Prostate gland (tissue), 2 donors: Measurements from ENCODE around the gene DUS1L. TPM values are rescaled to one million over a fixed set of nuclear protein-coding genes. Genes with fewer than 3 reads are reported as not detected.

ENCODE experiments used
- DNase-seq: peaks from one replicate; pipeline ENCODE4 v3.0.0-alpha.2; 2019; ENCODE audit warnings: low spot score
- H3K27ac ChIP-seq, 2 donors: fragments of 200-600 bp; sonication (generic); 2 replicates each; pipeline ENCODE4 v1.5.1; 2017 to 2019
- H3K27me3 ChIP-seq: fragments of 200-600 bp; sonication (generic); replicated peaks from 2 replicates; pipeline ENCODE4 v1.5.1; 2019; ENCODE audit not compliant: insufficient read depth
- H3K36me3 ChIP-seq, 2 donors: fragments of 200-600 bp; sonication (generic); 1 replicate in 1 of 2; 2 replicates in 1 of 2; pipeline versions ENCODE4 v1.5.1 to v1.8.1; 2017 to 2019
- H3K4me1 ChIP-seq: fragments of 200-600 bp; sonication (generic); replicated peaks from 2 replicates; pipeline ENCODE4 v1.5.1; 2019
- H3K4me3 ChIP-seq, 2 donors: fragments of 200-600 bp; sonication (generic); 2 replicates each; pipeline ENCODE4 v1.5.1; 2017 to 2019
- H3K9me3 ChIP-seq: fragments of 200-600 bp; sonication (generic); 2 replicates; pipeline ENCODE4 v1.5.1; 2017
- CTCF ChIP-seq, 4 experiments: fragments of 200-600 bp in 2 of 4; fragments of 450-650 bp in 2 of 4; sonication (generic) in 2 of 4; IDR thresholded peaks; 1 replicate in 3 of 4; 2 replicates in 1 of 4; pipeline ENCODE4 v1.5.1; 2016 to 2019; ENCODE audit warnings: antibody characterized with exemption in 4 of 4, mild to moderate bottlenecking in 2 of 4, moderate library complexity in 2 of 4
- POLR2A ChIP-seq: fragments of 450-650 bp; IDR thresholded peaks from one replicate; pipeline ENCODE4 v1.6.1; 2016; ENCODE audit warnings: antibody characterized with exemption, mild to moderate bottlenecking
- POLR2AphosphoS5 ChIP-seq: sonication (generic); formaldehyde crosslinking; IDR thresholded peaks from one replicate; pipeline ENCODE4 v1.6.1; 2017; ENCODE audit warnings: antibody characterized with exemption
- WGBS: methylation state at CpG from one replicate; pipeline ENCODE4 v1.1.5; 2018; 5-methylcytosine and 5-hydroxymethylcytosine counted together
- intact Hi-C: fragments of 100-400 bp; cut with DNase I; formaldehyde crosslinking; loops from one replicate; pipeline ENCODE4 v1.14.2; 2022
- total RNA-seq, 2 donors: library from RNA; depleted of rRNA; stranded (reverse); fragments of >200 nt; gene quantifications; one replicate each; pipeline ENCODE4 v1.1.0, GENCODE V29; 2016

The DUS1L gene
- total RNA-seq, 2 donors from 2014 or later, result 95.9 to 119 TPM

DNA sequence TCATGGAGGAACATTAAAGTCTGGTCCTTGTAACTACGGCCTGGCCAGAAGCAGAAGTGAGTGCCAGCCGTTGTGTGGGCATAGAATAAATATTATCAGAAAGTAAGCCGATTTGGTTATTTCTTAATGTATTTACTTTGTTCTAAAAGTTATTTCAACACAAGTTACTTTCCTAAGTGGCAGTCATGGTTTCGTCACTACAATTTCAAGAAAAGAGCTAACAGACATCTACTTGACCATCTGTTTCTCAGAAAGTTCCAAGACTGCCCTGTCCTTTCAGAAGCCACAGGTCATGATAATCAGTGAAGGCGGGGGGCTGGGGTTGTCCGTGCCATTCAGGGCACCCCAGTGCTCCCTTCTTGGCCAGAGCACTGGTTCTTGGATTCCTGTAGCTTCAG lies 47.3 kb upstream of the DUS1L start:
- WGBS, result 81% methylated on average over 6 of the region's 6 CpGs
- no peak overlapping the region for H3K4me3 ChIP-seq
- DNase-seq, result no peak
- H3K36me3 ChIP-seq, result no peaks in the 10 kb centered on the region
- H3K4me1 ChIP-seq, result peaks cover 17% of the 10 kb centered on the region
- H3K27ac ChIP-seq, result peak overlapping the region; percentile 90 to 99
- H3K9me3 ChIP-seq, result no peaks in the 10 kb centered on the region
- TF ChIP-seq POLR2A (no peak), CTCF (IDR thresholded peaks at IDR 0.05) (no peak), POLR2AphosphoS5 (no peak)
- intact Hi-C loops, result no loop called here
- no peaks in the 10 kb centered on the region for H3K27me3 ChIP-seq

DNA sequence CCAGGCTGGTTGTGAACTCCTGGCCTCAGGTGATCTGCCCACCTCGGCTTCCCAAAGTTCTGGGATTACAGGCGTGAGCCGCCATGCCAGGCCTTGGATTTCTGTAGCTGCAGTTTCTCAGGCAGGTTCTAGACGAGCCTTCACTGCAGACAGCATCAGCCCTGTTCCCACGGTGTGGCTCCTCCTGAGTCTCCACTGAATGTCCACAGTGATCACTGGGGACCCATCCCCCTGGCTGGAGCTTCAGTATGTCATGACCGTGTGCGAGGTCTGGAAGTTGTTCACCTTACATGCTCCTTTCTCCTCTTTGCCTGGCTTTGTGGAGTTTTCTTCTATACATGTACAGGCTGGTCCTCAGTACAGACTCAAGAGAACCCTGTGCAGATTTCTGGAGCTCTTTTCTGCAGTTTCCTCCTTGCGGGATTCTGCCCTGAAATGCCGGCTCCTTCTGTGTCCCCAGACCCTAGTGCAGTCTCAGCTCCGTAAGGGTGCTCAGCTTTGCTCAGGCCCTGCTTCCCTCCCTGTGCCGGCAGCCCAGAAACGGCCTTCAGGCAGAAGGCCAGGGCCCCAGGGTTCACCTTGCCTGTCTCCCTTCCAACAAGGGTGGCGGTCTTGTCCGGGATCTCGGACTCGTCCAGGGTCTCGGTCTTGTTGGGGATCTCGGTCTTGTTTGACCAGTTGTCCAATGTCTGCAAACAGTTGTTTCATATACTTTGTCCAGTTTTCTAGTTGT lies 46.7 kb upstream of the DUS1L start:
- no peaks in the 10 kb centered on the region for H3K27me3 ChIP-seq
- DNase-seq, result no peak
- H3K9me3 ChIP-seq, result no peaks in the 10 kb centered on the region
- 90% methylated on average over 18 of the region's 18 CpGs for WGBS
- intact Hi-C loops, result no loop called here
- H3K4me1 ChIP-seq, result peaks cover 21% of the 10 kb centered on the region
- peak overlapping the region; percentile 90 to 99 for H3K27ac ChIP-seq
- no peak overlapping the region for H3K4me3 ChIP-seq
- no peak for TF ChIP-seq CTCF (IDR thresholded peaks at IDR 0.05)
- no peak for TF ChIP-seq POLR2AphosphoS5
- no peak for TF ChIP-seq POLR2A
- no peaks in the 10 kb centered on the region for H3K36me3 ChIP-seq

- peak; percentile 88 for DNase-seq
- H3K27ac ChIP-seq, result peak overlapping the region; percentile 98 to 99
- H3K4me3 ChIP-seq, result no peak overlapping the region
- H3K27me3 ChIP-seq, result no peaks in the 10 kb centered on the region
- intact Hi-C loops, result no loop called here
- WGBS, result 35% methylated on average over 3 of the region's 3 CpGs
- no peaks in the 10 kb centered on the region for H3K36me3 ChIP-seq
- no peaks in the 10 kb centered on the region for H3K9me3 ChIP-seq
- peaks cover 41% of the 10 kb centered on the region for H3K4me1 ChIP-seq
- TF ChIP-seq POLR2A (peak; percentile 24), CTCF (IDR thresholded peaks at IDR 0.05) (no peak), POLR2AphosphoS5 (peak; percentile 99)
These were observed 44.7 kb upstream of the DUS1L start for GRCh38 chr17:82110298-82110697.

GRCh38 chr17:82108961-82109475 lies 43.4 kb upstream of the DUS1L start:
- peak overlapping the region; percentile 98 to 99 for H3K27ac ChIP-seq
- H3K27me3 ChIP-seq, result no peaks in the 10 kb centered on the region
- DNase-seq, result no peak
- no peak for TF ChIP-seq POLR2A
- no peak overlapping the region for H3K4me3 ChIP-seq
- intact Hi-C loops, result no loop called here
- peaks cover 40% of the 10 kb centered on the region for H3K4me1 ChIP-seq
- no peaks in the 10 kb centered on the region for H3K36me3 ChIP-seq
- WGBS, result 91% methylated on average over 14 of the region's 14 CpGs
- H3K9me3 ChIP-seq, result no peaks in the 10 kb centered on the region

DNA sequence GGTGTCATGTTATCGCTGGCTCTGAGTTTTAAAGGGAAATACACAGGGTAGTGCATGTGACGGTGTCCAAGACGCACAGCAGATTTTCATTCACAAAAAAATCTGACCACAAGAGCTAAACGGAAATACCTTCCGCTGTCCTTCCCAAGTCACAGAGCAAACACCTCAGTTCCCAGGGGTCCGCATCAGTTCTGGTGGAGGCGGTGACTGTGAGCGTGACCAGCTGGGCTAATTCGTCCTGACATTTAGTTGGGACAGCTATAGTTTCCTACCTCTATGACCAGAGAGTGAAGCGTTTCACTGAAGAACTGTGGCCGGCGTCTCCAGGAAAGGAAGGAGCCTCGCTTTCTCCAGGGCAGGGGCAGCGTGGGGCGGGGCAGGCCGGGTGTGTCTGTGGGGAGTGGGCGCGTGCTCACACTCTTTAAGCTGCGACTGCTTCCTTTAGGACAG lies 42.9 kb upstream of the DUS1L start:
- Histone ChIP-seq H3K27me3 (no peaks in the 10 kb centered on the region), H3K4me3 (no peak overlapping the region), H3K9me3 (no peaks in the 10 kb centered on the region), H3K4me1 (peaks cover 41% of the 10 kb centered on the region), H3K36me3 (no peaks in the 10 kb centered on the region), H3K27ac (peak overlapping the region; percentile 98 to 99)
- 72% methylated on average over 19 of the region's 19 CpGs for WGBS
- no peak for DNase-seq
- no peak for TF ChIP-seq POLR2AphosphoS5
- intact Hi-C loops, result no loop called here

- peaks cover 42% of the 10 kb centered on the region for H3K4me1 ChIP-seq
- H3K36me3 ChIP-seq, result no peaks in the 10 kb centered on the region
- H3K4me3 ChIP-seq, result no peak overlapping the region
- TF ChIP-seq CTCF (IDR thresholded peaks at IDR 0.05), result no peak
- TF ChIP-seq POLR2AphosphoS5, result no peak
- TF ChIP-seq POLR2A, result no peak
- no peaks in the 10 kb centered on the region for H3K9me3 ChIP-seq
- no peaks in the 10 kb centered on the region for H3K27me3 ChIP-seq
- peak overlapping the region; percentile 98 to 99 for H3K27ac ChIP-seq
- intact Hi-C loops, result no loop called here
- DNase-seq, result no peak
- WGBS, result 83% methylated on average over 14 of the region's 14 CpGs
These were observed 42.4 kb upstream of the DUS1L start for GRCh38 chr17:82108038-82108437.
